ENCODE data around the gene RORB. TPM values are rescaled to one million over a fixed set of nuclear protein-coding genes. Genes with fewer than 3 reads are reported as not detected.

RORB gene
- polyA plus RNA-seq, 1 donor from 2014 or later, result 0.77 TPM

DNA sequence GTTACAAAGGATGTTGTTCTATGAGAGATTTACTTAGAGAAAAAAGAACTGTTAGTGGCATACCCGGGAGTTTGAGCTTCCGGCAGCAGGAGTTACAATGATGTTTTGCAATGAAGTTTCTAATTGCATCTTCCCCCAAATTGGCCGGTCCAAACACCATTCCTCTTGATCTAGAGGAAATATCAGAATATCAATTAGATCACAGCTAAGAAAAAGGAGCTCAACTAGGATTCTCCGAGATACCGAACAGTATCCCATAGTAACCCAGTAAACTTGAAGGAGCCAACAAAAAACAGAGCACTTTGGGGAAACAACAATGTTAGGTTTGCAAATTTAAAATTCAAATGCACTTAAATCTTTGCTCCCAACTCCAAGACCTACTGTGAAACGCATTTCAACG is 231.0 kb downstream of the RORB start:
- no peak overlapping the region for H3K4me2 ChIP-seq (ENCODE audit: low read length)
- no peaks in the 10 kb centered on the region for H3K36me3 ChIP-seq (ENCODE audit: insufficient read depth, low read length)
- TF ChIP-seq, protein P1, sequence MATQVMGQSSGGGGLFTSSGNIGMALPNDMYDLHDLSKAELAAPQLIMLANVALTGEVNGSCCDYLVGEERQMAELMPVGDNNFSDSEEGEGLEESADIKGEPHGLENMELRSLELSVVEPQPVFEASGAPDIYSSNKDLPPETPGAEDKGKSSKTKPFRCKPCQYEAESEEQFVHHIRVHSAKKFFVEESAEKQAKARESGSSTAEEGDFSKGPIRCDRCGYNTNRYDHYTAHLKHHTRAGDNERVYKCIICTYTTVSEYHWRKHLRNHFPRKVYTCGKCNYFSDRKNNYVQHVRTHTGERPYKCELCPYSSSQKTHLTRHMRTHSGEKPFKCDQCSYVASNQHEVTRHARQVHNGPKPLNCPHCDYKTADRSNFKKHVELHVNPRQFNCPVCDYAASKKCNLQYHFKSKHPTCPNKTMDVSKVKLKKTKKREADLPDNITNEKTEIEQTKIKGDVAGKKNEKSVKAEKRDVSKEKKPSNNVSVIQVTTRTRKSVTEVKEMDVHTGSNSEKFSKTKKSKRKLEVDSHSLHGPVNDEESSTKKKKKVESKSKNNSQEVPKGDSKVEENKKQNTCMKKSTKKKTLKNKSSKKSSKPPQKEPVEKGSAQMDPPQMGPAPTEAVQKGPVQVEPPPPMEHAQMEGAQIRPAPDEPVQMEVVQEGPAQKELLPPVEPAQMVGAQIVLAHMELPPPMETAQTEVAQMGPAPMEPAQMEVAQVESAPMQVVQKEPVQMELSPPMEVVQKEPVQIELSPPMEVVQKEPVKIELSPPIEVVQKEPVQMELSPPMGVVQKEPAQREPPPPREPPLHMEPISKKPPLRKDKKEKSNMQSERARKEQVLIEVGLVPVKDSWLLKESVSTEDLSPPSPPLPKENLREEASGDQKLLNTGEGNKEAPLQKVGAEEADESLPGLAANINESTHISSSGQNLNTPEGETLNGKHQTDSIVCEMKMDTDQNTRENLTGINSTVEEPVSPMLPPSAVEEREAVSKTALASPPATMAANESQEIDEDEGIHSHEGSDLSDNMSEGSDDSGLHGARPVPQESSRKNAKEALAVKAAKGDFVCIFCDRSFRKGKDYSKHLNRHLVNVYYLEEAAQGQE (IDR thresholded peaks at IDR 0.05; ENCODE audit: borderline replicate concordance), result no peak
- TF ChIP-seq EP300 (conservative IDR thresholded peaks at IDR 0.05; ENCODE audit: poor library complexity, severe bottlenecking) (no peak), MXI1 (conservative IDR thresholded peaks at IDR 0.05; ENCODE audit: poor library complexity, severe bottlenecking) (no peak), RAD21 (conservative IDR thresholded peaks at IDR 0.05) (no peak), TAF1 (IDR thresholded peaks at IDR 0.05; ENCODE audit: low read depth) (no peak), EZH2 (IDR thresholded peaks at IDR 0.05; ENCODE audit: borderline replicate concordance, insufficient read depth, low read length, poor library complexity, severe bottlenecking) (no peak)
- TF ChIP-seq, protein P2, sequence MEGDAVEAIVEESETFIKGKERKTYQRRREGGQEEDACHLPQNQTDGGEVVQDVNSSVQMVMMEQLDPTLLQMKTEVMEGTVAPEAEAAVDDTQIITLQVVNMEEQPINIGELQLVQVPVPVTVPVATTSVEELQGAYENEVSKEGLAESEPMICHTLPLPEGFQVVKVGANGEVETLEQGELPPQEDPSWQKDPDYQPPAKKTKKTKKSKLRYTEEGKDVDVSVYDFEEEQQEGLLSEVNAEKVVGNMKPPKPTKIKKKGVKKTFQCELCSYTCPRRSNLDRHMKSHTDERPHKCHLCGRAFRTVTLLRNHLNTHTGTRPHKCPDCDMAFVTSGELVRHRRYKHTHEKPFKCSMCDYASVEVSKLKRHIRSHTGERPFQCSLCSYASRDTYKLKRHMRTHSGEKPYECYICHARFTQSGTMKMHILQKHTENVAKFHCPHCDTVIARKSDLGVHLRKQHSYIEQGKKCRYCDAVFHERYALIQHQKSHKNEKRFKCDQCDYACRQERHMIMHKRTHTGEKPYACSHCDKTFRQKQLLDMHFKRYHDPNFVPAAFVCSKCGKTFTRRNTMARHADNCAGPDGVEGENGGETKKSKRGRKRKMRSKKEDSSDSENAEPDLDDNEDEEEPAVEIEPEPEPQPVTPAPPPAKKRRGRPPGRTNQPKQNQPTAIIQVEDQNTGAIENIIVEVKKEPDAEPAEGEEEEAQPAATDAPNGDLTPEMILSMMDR (IDR thresholded peaks at IDR 0.05; ENCODE audit: poor library complexity, severe bottlenecking), result no peak
- no peaks in the 10 kb centered on the region for H3K9me2 ChIP-seq (ENCODE audit: insufficient read depth, low read length)
- H4K20me1 ChIP-seq (ENCODE audit: insufficient read depth), result no peaks in the 10 kb centered on the region
- no peak overlapping the region for H2AFZ ChIP-seq (ENCODE audit: low read depth, low read length)
- no peaks in the 10 kb centered on the region for H3K27me3 ChIP-seq (ENCODE audit: insufficient read depth, low read depth, low read length)
- no peak overlapping the region for H3K9ac ChIP-seq (ENCODE audit: low read length)
- H3K9me3 ChIP-seq (ENCODE audit: low read length), result no peaks in the 10 kb centered on the region
- no peak overlapping the region for H3K27ac ChIP-seq (ENCODE audit: low read length)
- no peaks in the 10 kb centered on the region for H3K79me2 ChIP-seq (replicated peaks; ENCODE audit: insufficient read depth, low read length)
- no peak overlapping the region for H3K4me3 ChIP-seq (ENCODE audit: low read length)
- no peaks in the 10 kb centered on the region for H3F3A ChIP-seq (ENCODE audit: insufficient read depth, low read length, poor library complexity, severe bottlenecking)

DNA sequence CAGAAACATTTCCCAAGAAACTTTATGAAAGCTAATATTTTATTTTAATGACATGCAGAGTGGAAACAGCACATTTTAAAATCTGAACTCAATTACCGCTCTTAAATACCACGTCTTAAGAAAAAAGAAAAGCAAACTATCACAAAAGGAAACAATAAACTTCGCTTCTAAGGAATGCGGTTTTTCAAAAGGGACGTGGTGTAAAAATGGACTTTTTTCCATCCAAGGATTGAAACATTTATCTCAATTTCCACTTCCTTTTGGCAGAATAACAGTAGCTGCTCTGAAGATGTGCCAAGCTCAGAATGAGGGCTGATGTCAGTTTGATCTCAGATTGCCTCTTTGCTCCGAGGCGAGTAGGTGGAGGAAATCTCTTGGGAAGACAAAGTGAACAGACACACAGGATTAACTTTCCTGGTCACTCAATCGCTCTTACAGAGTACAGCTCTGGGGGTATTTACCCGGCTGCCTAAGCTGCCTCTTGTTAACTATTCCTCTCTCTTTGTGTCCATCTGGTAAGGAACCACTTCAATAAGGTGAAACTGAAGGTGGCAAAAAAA is 232.1 kb downstream of the RORB start:
- no peaks in the 10 kb centered on the region for H4K20me1 ChIP-seq (ENCODE audit: insufficient read depth)
- no peaks in the 10 kb centered on the region for H3F3A ChIP-seq (ENCODE audit: insufficient read depth, low read length, poor library complexity, severe bottlenecking)
- H3K9ac ChIP-seq (ENCODE audit: low read length), result no peak overlapping the region
- H3K4me3 ChIP-seq (ENCODE audit: low read length), result no peak overlapping the region
- TF ChIP-seq SMC3 (conservative IDR thresholded peaks at IDR 0.05; ENCODE audit: poor library complexity) (no peak), MXI1 (conservative IDR thresholded peaks at IDR 0.05; ENCODE audit: poor library complexity, severe bottlenecking) (no peak), RAD21 (conservative IDR thresholded peaks at IDR 0.05) (no peak), EZH2 (IDR thresholded peaks at IDR 0.05; ENCODE audit: borderline replicate concordance, insufficient read depth, low read length, poor library complexity, severe bottlenecking) (no peak)
- TF ChIP-seq, protein P1 (IDR thresholded peaks at IDR 0.05; ENCODE audit: borderline replicate concordance), result no peak
- TF ChIP-seq, protein P2 (IDR thresholded peaks at IDR 0.05; ENCODE audit: poor library complexity, severe bottlenecking), result no peak
- H3K79me2 ChIP-seq (replicated peaks; ENCODE audit: insufficient read depth, low read length), result no peaks in the 10 kb centered on the region
- H3K9me2 ChIP-seq (ENCODE audit: insufficient read depth, low read length), result no peaks in the 10 kb centered on the region
- H3K27me3 ChIP-seq (ENCODE audit: insufficient read depth, low read depth, low read length), result no peaks in the 10 kb centered on the region
- no peaks in the 10 kb centered on the region for H3K9me3 ChIP-seq (ENCODE audit: low read length)
- no peak overlapping the region for H2AFZ ChIP-seq (ENCODE audit: low read depth, low read length)
- no peak overlapping the region for H3K27ac ChIP-seq (ENCODE audit: low read length)
- no peaks in the 10 kb centered on the region for H3K36me3 ChIP-seq (ENCODE audit: insufficient read depth, low read length)
- no peak overlapping the region for H3K4me2 ChIP-seq (ENCODE audit: low read length)

Measured in neural cell (in vitro differentiated cells).